ENCODE results near the gene AXDND1. TPM values are rescaled to one million over a fixed set of nuclear protein-coding genes. Genes with fewer than 3 reads are reported as not detected.
"Not testable (repeated sequence)": the region's sequence is repeated elsewhere in the genome, so short reads cannot be mapped to it uniquely, and the experiment has no call there.

AXDND1 gene
- total RNA-seq, 2 donors from 2014 or later = 3.6 TPM; not detected in 1

GRCh38 chr1:179424610-179425009 lies 58.8 kb downstream of the AXDND1 start:
- Histone ChIP-seq H3K27me3 (no peaks in the 10 kb centered on the region), H3K9me3 (peaks cover 0 to 5% (median 0%) of the 10 kb centered on the region in 3 donors), H3K27ac (no peak overlapping the region), H3K4me3 (no peak overlapping the region), H3K36me3 (replicated peaks in 1 of 2; ENCODE audit: insufficient read depth in 1 of 2, low read depth in 2 of 2) (no peaks in the 10 kb centered on the region), H3K4me1 (no peaks in the 10 kb centered on the region)
- 84 to 95% methylated on average over 2 of the region's 2 CpGs for WGBS, 2 donors
- ATAC-seq = no peak
- intact Hi-C loops (cut with DNase I) = no loop called here
- no peak for DNase-seq
- TF ChIP-seq CTCF (IDR thresholded peaks at IDR 0.05) (no peak), POLR2A (IDR thresholded peaks at IDR 0.05) (no peak)

GRCh38 chr1:179425186-179425585 lies 59.4 kb downstream of the AXDND1 start:
- Histone ChIP-seq H3K9me3 (peaks cover 0 to 5% (median 0%) of the 10 kb centered on the region in 3 donors), H3K4me3 (no peak overlapping the region), H3K27ac (no peak overlapping the region), H3K36me3 (replicated peaks in 1 of 2; ENCODE audit: insufficient read depth in 1 of 2, low read depth in 2 of 2) (no peaks in the 10 kb centered on the region), H3K27me3 (no peaks in the 10 kb centered on the region), H3K4me1 (no peaks in the 10 kb centered on the region)
- intact Hi-C loops (cut with DNase I) = no loop called here
- TF ChIP-seq POLR2A (IDR thresholded peaks at IDR 0.05) (no peak), CTCF (IDR thresholded peaks at IDR 0.05) (no peak)
- ATAC-seq (no peak), DNase-seq (no peak)

GRCh38 chr1:179437171-179437570 lies 71.4 kb downstream of the AXDND1 start:
- intact Hi-C loops (cut with DNase I) = no loop called here
- TF ChIP-seq CTCF (IDR thresholded peaks at IDR 0.05) = no peak
- no peak for TF ChIP-seq POLR2A (IDR thresholded peaks at IDR 0.05)
- WGBS, 2 donors = 86 to 88% methylated on average over 7 of the region's 7 CpGs
- H3K27ac ChIP-seq = no peak overlapping the region
- no peaks in the 10 kb centered on the region for H3K9me3 ChIP-seq
- no peaks in the 10 kb centered on the region for H3K36me3 ChIP-seq (replicated peaks in 1 of 2; ENCODE audit: insufficient read depth in 1 of 2, low read depth in 2 of 2)
- H3K27me3 ChIP-seq = no peaks in the 10 kb centered on the region
- ATAC-seq (no peak), DNase-seq (no peak)
- no peaks in the 10 kb centered on the region for H3K4me1 ChIP-seq
- no peak overlapping the region for H3K4me3 ChIP-seq

- H3K27ac ChIP-seq; H3K4me3 ChIP-seq; ATAC-seq; DNase-seq; H3K36me3 ChIP-seq (replicated peaks in 1 of 2; ENCODE audit: insufficient read depth in 1 of 2, low read depth in 2 of 2); H3K9me3 ChIP-seq; intact Hi-C loops (cut with DNase I); H3K27me3 ChIP-seq; H3K4me1 ChIP-seq: not testable (repeated sequence)
- WGBS, 2 donors = 84 to 85% methylated on average over 9 of the region's 9 CpGs
These were observed 73.9 kb downstream of the AXDND1 start for GRCh38 chr1:179439646-179440045.

- H3K27ac ChIP-seq; DNase-seq; H3K9me3 ChIP-seq; H3K36me3 ChIP-seq (replicated peaks in 1 of 2; ENCODE audit: insufficient read depth in 1 of 2, low read depth in 2 of 2); intact Hi-C loops (cut with DNase I); ATAC-seq; H3K4me1 ChIP-seq; H3K4me3 ChIP-seq; H3K27me3 ChIP-seq: not testable (repeated sequence)
- 71 to 83% methylated on average over 2 of the region's 2 CpGs for WGBS, 2 donors
These were observed 74.5 kb downstream of the AXDND1 start for GRCh38 chr1:179440301-179440700.

GRCh38 chr1:179440971-179441370 lies 75.2 kb downstream of the AXDND1 start:
- DNase-seq (no peak), ATAC-seq (no peak)
- Histone ChIP-seq H3K4me3 (no peak overlapping the region), H3K36me3 (replicated peaks in 1 of 2; ENCODE audit: insufficient read depth in 1 of 2, low read depth in 2 of 2) (no peaks in the 10 kb centered on the region), H3K9me3 (no peaks in the 10 kb centered on the region), H3K4me1 (no peaks in the 10 kb centered on the region), H3K27ac (no peak overlapping the region), H3K27me3 (no peaks in the 10 kb centered on the region)
- intact Hi-C loops (cut with DNase I) = no loop called here
- WGBS, 2 donors = 49 to 67% methylated on average over 7 of the region's 7 CpGs
- TF ChIP-seq POLR2A (IDR thresholded peaks at IDR 0.05) = no peak
- TF ChIP-seq CTCF (IDR thresholded peaks at IDR 0.05) = no peak
